Measurements from ENCODE around the gene IL1RAPL2.

Gene IL1RAPL2

DNA sequence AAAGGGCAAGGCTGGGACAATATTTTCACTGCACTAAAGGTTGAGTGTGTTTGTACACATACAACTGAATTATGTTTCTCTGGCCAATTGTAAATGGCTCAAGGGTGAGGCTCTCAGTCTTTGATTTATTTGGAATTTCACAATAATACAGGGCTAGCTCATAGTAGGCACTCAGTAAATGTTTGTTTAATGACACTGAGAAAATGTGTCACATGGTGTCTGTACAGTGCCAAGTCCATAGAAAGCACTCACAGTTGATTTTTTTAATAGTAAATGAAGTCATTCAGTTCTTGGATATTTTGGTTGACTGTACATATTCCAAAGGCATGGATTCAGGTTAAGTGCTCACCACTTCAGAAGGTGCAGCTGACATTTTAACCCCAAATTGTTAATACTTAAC, 176.4 kb downstream of the IL1RAPL2 start:
- TF ChIP-seq, protein P1, sequence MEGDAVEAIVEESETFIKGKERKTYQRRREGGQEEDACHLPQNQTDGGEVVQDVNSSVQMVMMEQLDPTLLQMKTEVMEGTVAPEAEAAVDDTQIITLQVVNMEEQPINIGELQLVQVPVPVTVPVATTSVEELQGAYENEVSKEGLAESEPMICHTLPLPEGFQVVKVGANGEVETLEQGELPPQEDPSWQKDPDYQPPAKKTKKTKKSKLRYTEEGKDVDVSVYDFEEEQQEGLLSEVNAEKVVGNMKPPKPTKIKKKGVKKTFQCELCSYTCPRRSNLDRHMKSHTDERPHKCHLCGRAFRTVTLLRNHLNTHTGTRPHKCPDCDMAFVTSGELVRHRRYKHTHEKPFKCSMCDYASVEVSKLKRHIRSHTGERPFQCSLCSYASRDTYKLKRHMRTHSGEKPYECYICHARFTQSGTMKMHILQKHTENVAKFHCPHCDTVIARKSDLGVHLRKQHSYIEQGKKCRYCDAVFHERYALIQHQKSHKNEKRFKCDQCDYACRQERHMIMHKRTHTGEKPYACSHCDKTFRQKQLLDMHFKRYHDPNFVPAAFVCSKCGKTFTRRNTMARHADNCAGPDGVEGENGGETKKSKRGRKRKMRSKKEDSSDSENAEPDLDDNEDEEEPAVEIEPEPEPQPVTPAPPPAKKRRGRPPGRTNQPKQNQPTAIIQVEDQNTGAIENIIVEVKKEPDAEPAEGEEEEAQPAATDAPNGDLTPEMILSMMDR (IDR thresholded peaks at IDR 0.05; ENCODE audit: control insufficient read depth, insufficient read depth, low read depth, low read length, missing control alignments), result no peak
- no peak overlapping the region for H3K4me3 ChIP-seq (ENCODE audit: control insufficient read depth, low read depth, low read length)
- DNase-seq (ENCODE audit: low read depth), result no peak

DNA sequence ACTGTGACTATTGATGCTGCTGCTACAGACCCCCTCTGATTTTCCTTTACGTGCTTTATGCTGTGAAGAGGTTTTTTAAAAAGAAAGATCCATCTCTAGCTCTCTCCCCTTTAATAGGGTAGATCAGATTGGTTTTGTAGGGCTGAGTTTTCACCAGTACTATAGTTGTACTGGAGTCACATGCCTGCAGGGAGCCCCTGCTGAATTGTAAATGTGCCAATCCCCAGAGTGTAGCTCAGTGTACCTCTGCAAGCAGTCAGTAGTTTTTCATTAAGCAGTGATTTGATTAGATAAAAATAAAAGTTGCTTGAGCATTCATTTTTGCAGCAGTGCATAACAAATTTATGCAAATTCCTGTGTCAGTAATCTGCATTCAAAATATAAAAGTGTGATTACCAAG, 179.2 kb downstream of the IL1RAPL2 start:
- TF ChIP-seq, protein P1 (IDR thresholded peaks at IDR 0.05; ENCODE audit: control insufficient read depth, insufficient read depth, low read depth, low read length, missing control alignments), result no peak
- no peak for DNase-seq (ENCODE audit: low read depth)

DNA sequence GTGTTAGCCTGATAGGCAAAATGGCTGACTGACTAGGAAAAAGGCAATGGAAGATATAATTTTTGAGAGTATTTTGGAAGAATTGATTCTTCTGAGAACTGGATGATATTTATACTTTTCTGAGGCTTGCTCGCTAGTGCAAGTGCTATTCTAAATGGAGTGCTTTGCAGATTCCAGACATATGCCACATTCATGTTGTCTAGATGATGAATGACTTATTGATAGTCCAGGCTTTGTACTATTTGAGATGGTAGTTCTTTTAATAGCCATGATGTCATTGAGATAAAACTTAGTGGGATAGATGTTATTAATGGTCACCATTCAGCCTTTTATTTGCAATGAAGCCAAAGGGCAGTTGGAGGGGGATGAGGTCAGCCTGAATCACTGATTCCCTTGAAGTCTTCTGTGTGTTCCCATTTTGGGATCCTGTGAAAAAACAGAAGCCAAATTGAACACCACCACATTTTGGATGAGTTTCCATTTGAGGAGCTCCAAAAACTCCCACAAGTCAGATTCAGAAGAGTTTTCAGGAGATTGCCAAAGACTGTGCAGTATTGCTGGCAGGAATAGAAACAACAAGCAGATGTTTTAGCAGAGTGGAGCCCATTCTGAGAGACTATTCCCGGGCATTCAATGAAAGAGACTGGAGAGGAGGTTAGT, 184.1 kb downstream of the IL1RAPL2 start:
- no peak for DNase-seq (ENCODE audit: low read depth)
- H3K4me3 ChIP-seq (ENCODE audit: control insufficient read depth, low read depth, low read length), result no peak overlapping the region
- TF ChIP-seq, protein P1 (IDR thresholded peaks at IDR 0.05; ENCODE audit: control insufficient read depth, insufficient read depth, low read depth, low read length, missing control alignments), result no peak

More for the DNA sequence above, 179.2 kb downstream of the IL1RAPL2 start:
- H3K4me3 ChIP-seq (ENCODE audit: control insufficient read depth, low read depth, low read length), result no peak overlapping the region

DNA sequence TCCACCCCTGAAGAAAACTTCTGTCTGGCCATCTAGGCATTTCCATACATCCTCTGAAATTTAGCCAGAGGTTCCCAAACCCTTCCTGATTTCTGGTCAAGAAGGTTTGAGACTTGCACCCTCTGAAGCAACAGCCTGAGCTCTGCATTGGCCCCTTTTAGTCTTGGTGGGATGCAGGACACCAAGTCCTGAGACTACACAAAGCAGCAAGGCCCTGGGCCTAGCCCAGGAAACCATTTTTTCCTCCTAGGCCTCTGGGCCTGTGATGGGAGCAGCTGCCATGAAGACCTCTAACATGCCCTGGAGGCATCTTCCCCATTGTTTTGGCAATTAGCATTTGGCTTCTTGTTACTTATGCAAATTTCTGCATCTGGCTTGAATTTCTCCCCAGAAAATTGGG, 196.6 kb downstream of the IL1RAPL2 start:
- TF ChIP-seq, protein P1 (IDR thresholded peaks at IDR 0.05; ENCODE audit: control insufficient read depth, insufficient read depth, low read depth, low read length, missing control alignments), result no peak
- H3K4me3 ChIP-seq (ENCODE audit: control insufficient read depth, low read depth, low read length), result no peak overlapping the region
- DNase-seq (ENCODE audit: low read depth), result no peak

DNA sequence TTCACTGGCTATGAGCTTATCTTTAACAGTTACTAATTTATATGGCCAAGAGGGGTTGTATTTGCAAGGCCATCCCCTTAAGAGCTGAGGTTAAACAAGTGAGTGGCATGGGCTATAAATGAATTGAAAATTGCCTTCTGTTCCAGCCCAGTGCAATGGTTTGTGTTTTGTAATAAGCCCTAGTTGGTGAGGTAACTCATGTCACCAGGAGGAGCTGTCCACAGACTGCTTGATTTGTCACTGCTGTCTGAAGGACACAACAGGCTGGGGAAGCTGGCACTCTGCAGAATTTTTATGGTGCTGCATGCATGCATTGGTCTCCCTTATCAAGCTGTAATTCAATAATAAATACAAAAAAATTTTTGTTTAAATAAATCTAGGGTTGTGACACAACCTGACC, 223.8 kb downstream of the IL1RAPL2 start:
- H3K4me3 ChIP-seq (ENCODE audit: control insufficient read depth, low read depth, low read length), result no peak overlapping the region
- TF ChIP-seq, protein P1 (IDR thresholded peaks at IDR 0.05; ENCODE audit: control insufficient read depth, insufficient read depth, low read depth, low read length, missing control alignments), result no peak
- no peak for DNase-seq (ENCODE audit: low read depth)

DNA sequence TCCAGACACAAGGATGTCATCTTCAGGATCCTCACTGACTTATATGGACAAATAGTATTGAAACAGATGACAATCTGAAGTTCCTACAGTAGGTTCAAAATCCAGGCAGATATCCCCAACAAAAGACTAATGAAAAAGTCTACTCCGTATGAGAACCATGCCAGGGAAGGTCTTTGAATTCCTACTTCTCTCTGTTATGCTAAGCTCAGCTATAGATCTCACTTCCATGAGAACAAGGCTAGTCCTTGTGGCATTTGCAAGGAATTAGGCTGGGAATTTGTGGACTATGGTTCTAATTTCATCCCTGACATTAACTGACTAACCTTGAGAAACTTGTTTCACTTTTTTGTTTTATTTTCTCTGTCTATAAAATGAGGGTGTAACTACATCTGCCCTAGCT, 229.8 kb downstream of the IL1RAPL2 start:
- TF ChIP-seq, protein P1 (IDR thresholded peaks at IDR 0.05; ENCODE audit: control insufficient read depth, insufficient read depth, low read depth, low read length, missing control alignments), result no peak
- H3K4me3 ChIP-seq (ENCODE audit: control insufficient read depth, low read depth, low read length), result no peak overlapping the region

More for the DNA sequence above, 229.8 kb downstream of the IL1RAPL2 start:
- DNase-seq (ENCODE audit: low read depth), result no peak
